Common myeloid progenitor, CD34-positive (primary cell): ENCODE measurements around the gene PDE4B.

Source experiments
- CTCF ChIA-PET: fragments of 350-600 bp; sonication (Branson Sonifier 250); formaldehyde crosslinking; loops from one replicate; lab custom pipeline; 2021; ENCODE audit warnings: antibody characterized with exemption; lab: Charles Lee
- POLR2A ChIA-PET: fragments of 350-600 bp; sonication (Branson Sonifier 250); formaldehyde crosslinking; loops from one replicate; lab custom pipeline; 2021; ENCODE audit warnings: antibody characterized with exemption; lab: Charles Lee
- DNase-seq, 3 donors: peaks; one replicate each; pipeline versions ENCODE4 v3.0.0 to v3.0.0-alpha.2; 2013
- H3K27ac ChIP-seq, 2 experiments: 1 replicate in 1 of 2; 2 replicates in 1 of 2; pipeline ENCODE4 v1.7.0; 2013; ENCODE audit warnings: inconsistent platforms in 2 of 2, low read length in 2 of 2, mild to moderate bottlenecking in 2 of 2, low read depth in 1 of 2, moderate library complexity in 1 of 2; ENCODE audit not compliant: severe bottlenecking in 2 of 2, insufficient read depth in 1 of 2, poor library complexity in 1 of 2
- H3K27me3 ChIP-seq, 5 experiments: replicated peaks in 2 of 5; 1 replicate in 3 of 5; 2 replicates in 2 of 5; pipeline versions ENCODE4 v1.6.1 to v1.7.0; 2013; ENCODE audit warnings: low read length in 4 of 5, mild to moderate bottlenecking in 2 of 5, moderate library complexity in 2 of 5, inconsistent platforms in 1 of 5; ENCODE audit not compliant: insufficient read depth in 5 of 5, control insufficient read depth in 4 of 5
- H3K36me3 ChIP-seq, 4 experiments: 1 replicate in 2 of 4; 2 replicates in 2 of 4; pipeline versions ENCODE4 v1.6.1 to v1.7.0; 2013; ENCODE audit warnings: low read length in 3 of 4, control low read depth in 1 of 4, mild to moderate bottlenecking in 1 of 4; ENCODE audit not compliant: control insufficient read depth in 4 of 4, insufficient read depth in 4 of 4
- H3K4me1 ChIP-seq, 4 experiments: 1 replicate in 3 of 4; 2 replicates in 1 of 4; pipeline versions ENCODE4 v1.6.1 to v1.7.1; 2013; ENCODE audit warnings: low read length in 3 of 4, mild to moderate bottlenecking in 3 of 4, control low read depth in 1 of 4, inconsistent platforms in 1 of 4, moderate library complexity in 1 of 4; ENCODE audit not compliant: control insufficient read depth in 4 of 4, insufficient read depth in 4 of 4; ENCODE audit errors: control extremely low read depth in 1 of 4
- H3K4me3 ChIP-seq, 7 experiments: 1 replicate in 4 of 7; 2 replicates in 3 of 7; pipeline versions ENCODE4 v1.5.1 to v1.7.0; 2013; ENCODE audit warnings: mild to moderate bottlenecking in 7 of 7, low read length in 6 of 7, moderate library complexity in 6 of 7, inconsistent platforms in 2 of 7, low read depth in 2 of 7, control low read depth in 1 of 7; ENCODE audit not compliant: insufficient read depth in 4 of 7, control insufficient read depth in 1 of 7; ENCODE audit errors: extremely low read depth in 1 of 7
- H3K9me3 ChIP-seq, 5 experiments: 1 replicate in 4 of 5; 2 replicates in 1 of 5; pipeline versions ENCODE4 v1.6.1 to v1.7.1; 2013; ENCODE audit warnings: low read length in 4 of 5, mild to moderate bottlenecking in 2 of 5, inconsistent platforms in 1 of 5, low read depth in 1 of 5, moderate library complexity in 1 of 5; ENCODE audit not compliant: control insufficient read depth in 4 of 5, insufficient read depth in 2 of 5; ENCODE audit errors: control extremely low read depth in 1 of 5
- WGBS: methylation state at CpG from one replicate; pipeline ENCODE4 v1.1.5; 2013; ENCODE audit not compliant: insufficient coverage; 5-methylcytosine and 5-hydroxymethylcytosine counted together

The PDE4B gene

DNA sequence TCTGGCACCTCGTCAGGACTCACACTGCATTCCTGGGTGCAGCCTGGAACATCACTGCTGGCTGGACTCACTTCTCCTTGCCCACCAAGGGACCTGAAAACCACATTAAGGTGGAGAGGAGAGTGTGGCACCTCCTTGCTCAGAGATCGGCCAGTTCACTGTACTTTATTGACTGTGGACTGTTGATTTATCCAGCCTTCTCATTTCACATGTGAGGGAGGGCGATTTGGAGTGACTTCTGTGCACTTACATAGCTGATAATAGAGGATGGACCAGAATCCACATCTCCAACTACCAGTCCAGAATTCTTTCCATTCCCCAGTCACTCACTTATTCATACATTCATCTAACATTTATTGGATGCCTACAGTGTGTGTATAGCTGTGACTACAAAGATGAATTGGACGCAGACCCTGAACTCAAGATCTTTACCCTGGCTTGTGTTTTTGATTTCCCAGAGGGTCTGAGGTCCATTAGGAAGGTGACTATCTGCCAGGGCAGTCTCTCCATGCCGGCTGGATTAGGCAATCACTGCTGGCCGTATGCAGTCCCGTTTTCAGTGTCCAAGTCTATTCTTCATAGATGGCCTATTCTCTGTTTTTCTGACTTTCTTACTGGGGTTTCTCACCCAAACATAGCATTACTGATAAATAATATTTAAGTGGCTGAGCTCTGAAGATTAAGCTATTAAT lies 507.7 kb downstream of the PDE4B start:
- no peaks in the 10 kb centered on the region for H3K36me3 ChIP-seq
- peak overlapping the region; percentile 42 to 72 for H3K27ac ChIP-seq
- peak overlapping the region in 1 of 7 experiments; percentile 69 for H3K4me3 ChIP-seq
- no peaks in the 10 kb centered on the region for H3K27me3 ChIP-seq
- ChIA-PET CTCF (interaction anchor here (1.0 to 2.8 kb wide), 7 partner anchors 10 to 47 kb away, joined by 3 to 12 read pairs (median 3); no protein-coding TSS in a partner anchor), POLR2A (no interaction called here)
- H3K9me3 ChIP-seq: no peaks in the 10 kb centered on the region
- WGBS: 93% methylated on average over 5 of the region's 7 CpGs
- H3K4me1 ChIP-seq: peaks cover 20 to 38% (median 29%) of the 10 kb centered on the region in 4 experiments
- DNase-seq: no peak

DNA sequence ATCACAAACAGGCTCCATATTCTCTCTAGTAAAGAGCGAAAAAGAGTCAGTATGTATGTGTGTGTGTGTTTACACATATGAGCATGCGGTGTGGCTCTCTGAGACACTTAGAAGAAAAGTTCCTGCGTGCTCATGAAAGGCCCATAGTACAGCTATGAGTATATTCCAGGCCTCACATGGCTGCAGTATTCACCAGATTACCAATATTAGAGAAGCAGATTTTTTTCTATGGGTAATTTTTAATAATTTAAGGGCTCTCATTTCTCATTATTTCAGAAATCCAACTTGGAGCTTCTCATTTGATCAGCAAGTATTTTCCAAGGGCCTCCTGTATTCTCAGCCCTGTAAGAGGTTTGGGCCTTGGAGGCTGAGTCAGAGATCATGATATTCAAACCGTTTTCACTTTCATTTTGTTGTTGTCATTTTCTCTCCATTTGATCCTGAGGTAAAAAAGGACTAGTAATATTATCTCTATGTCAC lies 508.3 kb downstream of the PDE4B start:
- WGBS: no CpG with 5 or more reads among the region's 4 CpGs
- H3K27me3 ChIP-seq: no peaks in the 10 kb centered on the region

DNA sequence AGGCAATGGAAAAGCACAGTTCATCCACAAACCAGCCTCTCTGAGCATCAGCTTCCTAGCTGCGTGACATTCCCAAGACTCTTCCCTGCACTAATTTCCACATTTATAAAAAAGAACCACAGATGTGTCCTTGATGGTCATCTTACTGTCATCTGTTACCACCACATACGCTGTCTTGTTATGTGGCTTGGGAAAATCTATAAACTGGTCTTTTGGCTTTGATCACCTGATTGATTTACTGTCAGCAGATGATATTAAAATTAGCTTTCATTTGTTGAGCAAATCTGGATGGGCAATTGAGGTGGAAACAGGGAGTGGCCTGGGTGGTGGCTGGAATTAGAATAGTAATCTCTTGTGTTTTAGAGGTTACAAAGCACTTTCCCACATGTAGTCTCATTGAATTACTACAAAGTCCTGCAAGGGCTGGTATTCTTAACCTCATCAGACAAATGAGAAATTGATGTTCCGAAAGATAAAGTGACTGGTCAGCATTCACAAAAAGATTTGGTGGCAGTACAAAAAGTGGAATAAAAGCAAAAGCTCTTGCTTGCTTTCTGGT lies 509.6 kb downstream of the PDE4B start:
- Histone ChIP-seq H3K9me3 (no peaks in the 10 kb centered on the region), H3K27me3 (no peaks in the 10 kb centered on the region), H3K4me3 (peak overlapping the region in 1 of 7 experiments; percentile 9), H3K36me3 (no peaks in the 10 kb centered on the region), H3K4me1 (peaks cover 20 to 39% (median 29%) of the 10 kb centered on the region in 4 experiments), H3K27ac (no peak overlapping the region)
- CTCF ChIA-PET: interaction anchor here (0.7 to 1.8 kb wide), 13 partner anchors 8 to 144 kb away, joined by 3 to 5 read pairs (median 4); no protein-coding TSS in a partner anchor
- WGBS: 92% methylated on average over 2 of the region's 3 CpGs
- DNase-seq: no peak
- POLR2A ChIA-PET: interaction anchor here (1.6 kb wide), 1 partner anchor 30 kb away, joined by 7 read pairs; no protein-coding TSS in a partner anchor

More for the DNA sequence above, 508.3 kb downstream of the PDE4B start:
- H3K27ac ChIP-seq: peak overlapping the region; percentile 42 to 72
- no peaks in the 10 kb centered on the region for H3K9me3 ChIP-seq
- ChIA-PET CTCF (interaction anchor here (1.0 to 2.8 kb wide), 7 partner anchors 10 to 48 kb away, joined by 3 to 12 read pairs (median 3); no protein-coding TSS in a partner anchor), POLR2A (no interaction called here)
- peak; percentile 67 to 90 (median 84) for DNase-seq
- peaks cover 20 to 38% (median 29%) of the 10 kb centered on the region in 4 experiments for H3K4me1 ChIP-seq
- H3K36me3 ChIP-seq: no peaks in the 10 kb centered on the region
- H3K4me3 ChIP-seq: peak overlapping the region in 4 of 7 experiments; percentile 30 to 69 (median 36)

DNA sequence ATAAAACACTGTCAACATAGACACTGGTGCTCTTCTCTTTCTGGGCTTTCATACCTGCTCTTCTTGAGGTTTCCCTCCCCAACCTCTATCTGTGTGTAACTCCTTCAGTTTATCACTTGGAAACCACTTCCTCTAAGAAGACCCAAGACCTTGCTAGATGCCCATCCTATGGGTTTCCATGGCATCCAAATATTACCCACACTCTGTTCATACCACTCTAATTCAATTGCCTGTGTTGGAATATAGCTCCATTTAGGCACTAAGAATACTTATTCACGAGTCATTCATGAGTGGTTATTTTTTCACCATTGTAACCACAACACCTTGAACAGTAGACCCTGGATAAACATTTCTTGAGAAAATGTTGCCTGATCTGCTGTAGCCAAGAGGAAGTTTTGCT lies 510.1 kb downstream of the PDE4B start:
- H3K4me1 ChIP-seq: peaks cover 20 to 44% (median 34%) of the 10 kb centered on the region in 4 experiments
- no peaks in the 10 kb centered on the region for H3K36me3 ChIP-seq
- ChIA-PET CTCF (interaction anchor here (0.7 to 1.8 kb wide), 11 partner anchors 9 to 143 kb away, joined by 3 to 5 read pairs (median 4); no protein-coding TSS in a partner anchor), POLR2A (interaction anchor here (0.7 to 1.6 kb wide), 2 partner anchors 29 to 30 kb away, joined by 3 to 7 read pairs; no protein-coding TSS in a partner anchor)
- H3K27ac ChIP-seq: peak overlapping the region in 1 of 2 experiments; percentile 12
- no peaks in the 10 kb centered on the region for H3K27me3 ChIP-seq
- peak overlapping the region in 1 of 7 experiments; percentile 5 for H3K4me3 ChIP-seq
- DNase-seq: peak; percentile 58 to 95 (median 93)
- 0% methylated on average over 1 of the region's 1 CpG for WGBS
- H3K9me3 ChIP-seq: no peaks in the 10 kb centered on the region

DNA sequence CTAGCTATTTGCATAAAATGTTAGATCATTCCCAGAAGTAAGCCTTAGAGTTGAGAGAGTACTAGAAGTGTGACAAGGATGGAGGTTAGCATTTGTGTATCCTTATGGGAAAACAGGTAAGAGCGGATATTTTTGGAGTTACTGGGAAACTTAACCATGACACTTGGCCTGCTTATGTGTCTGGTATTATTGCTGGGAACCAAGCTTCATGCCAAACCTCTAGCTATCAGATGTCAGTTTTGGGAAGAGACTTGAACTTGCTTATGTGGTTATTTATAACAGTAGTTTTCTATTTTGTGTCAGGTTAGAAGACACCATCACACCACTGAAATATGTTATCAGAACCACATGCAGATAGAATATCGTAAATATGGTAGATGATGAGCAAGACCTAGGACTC lies 511.0 kb downstream of the PDE4B start:
- WGBS: 100% methylated on average over 1 of the region's 2 CpGs
- Histone ChIP-seq H3K4me1 (peaks cover 23 to 50% (median 36%) of the 10 kb centered on the region in 4 experiments), H3K27me3 (no peaks in the 10 kb centered on the region), H3K36me3 (no peaks in the 10 kb centered on the region), H3K27ac (no peak overlapping the region), H3K4me3 (no peak overlapping the region), H3K9me3 (no peaks in the 10 kb centered on the region)
- ChIA-PET POLR2A (interaction anchor here (0.7 to 1.6 kb wide), 2 partner anchors 28 to 29 kb away, joined by 3 to 7 read pairs; no protein-coding TSS in a partner anchor), CTCF (interaction anchor here (0.8 to 1.8 kb wide), 11 partner anchors 9 to 143 kb away, joined by 3 to 5 read pairs (median 4); no protein-coding TSS in a partner anchor)
- DNase-seq: no peak

DNA sequence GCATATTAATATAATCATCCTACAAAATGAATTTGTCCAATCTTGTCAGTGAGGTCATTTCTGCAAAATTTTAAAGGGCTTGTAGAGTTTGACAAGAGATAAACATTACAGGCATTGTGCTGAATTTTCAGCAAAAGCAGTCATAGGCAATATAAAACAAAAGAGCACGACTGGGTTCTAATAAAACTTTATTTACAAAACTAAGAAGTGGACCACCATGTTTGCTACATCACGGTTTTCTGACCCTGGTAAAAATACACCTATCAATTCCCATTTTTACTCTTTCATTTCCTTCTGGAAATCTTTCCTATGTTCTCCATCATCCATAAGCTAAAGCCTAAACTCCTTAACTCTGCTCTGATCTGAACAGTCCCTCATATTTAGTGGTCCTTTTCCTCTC lies 511.4 kb downstream of the PDE4B start:
- CTCF ChIA-PET: interaction anchor here (1.1 to 1.6 kb wide), 4 partner anchors 9 to 27 kb away, joined by 3 to 4 read pairs (median 4); no protein-coding TSS in a partner anchor
- Histone ChIP-seq H3K4me1 (peaks cover 23 to 50% (median 36%) of the 10 kb centered on the region in 4 experiments), H3K4me3 (no peak overlapping the region), H3K9me3 (no peaks in the 10 kb centered on the region), H3K27ac (no peak overlapping the region), H3K36me3 (no peaks in the 10 kb centered on the region), H3K27me3 (no peaks in the 10 kb centered on the region)
- whole genome bisulfite sequencing: 100% methylated on average over 2 of the region's 2 CpGs
- no peak for DNase-seq
- POLR2A ChIA-PET: interaction anchor here (1.6 kb wide), 1 partner anchor 28 kb away, joined by 7 read pairs; no protein-coding TSS in a partner anchor
